Measurements from ENCODE around the gene ARPC5L.

DNA sequence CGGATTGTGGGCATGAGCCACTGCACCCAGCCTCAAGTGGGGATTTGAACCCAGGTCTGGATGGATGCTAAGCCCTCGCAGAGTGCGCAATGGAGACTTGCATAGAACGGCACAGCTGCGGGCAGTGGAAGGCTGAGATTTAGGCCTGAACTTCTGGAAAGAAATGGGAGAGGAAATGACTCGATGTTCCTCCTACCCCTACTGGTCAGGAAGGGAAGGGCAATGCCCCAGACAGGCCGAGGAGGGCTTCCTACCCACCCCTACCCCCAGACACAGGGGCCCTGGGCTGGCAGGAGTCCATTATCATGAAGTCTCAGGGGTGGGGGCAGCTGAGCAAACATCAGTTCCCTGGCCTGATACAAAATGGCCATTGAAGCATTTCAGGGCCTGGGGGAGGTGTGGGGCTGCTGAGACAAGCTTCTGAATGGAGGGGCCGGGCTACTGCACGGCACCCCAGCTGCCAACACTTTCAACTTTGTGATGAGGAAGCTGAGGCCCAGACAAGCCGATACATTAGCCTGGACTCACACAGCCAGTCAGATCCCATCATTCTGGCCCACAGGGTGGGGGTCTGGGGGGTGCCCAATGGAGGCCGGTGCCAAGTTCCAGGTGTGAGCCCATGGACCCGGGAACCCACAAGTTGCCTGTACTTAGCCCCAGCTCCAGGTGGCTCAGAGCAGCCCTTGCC, 22.2 kb upstream of the ARPC5L start:
- TF ChIP-seq RAD21 (IDR thresholded peaks at IDR 0.05; ENCODE audit: low read depth) = no peak
- TF ChIP-seq ZBTB33 (IDR thresholded peaks at IDR 0.05; ENCODE audit: extremely low read depth, insufficient replicate concordance, low read length) = no peak
- TF ChIP-seq, protein P1, sequence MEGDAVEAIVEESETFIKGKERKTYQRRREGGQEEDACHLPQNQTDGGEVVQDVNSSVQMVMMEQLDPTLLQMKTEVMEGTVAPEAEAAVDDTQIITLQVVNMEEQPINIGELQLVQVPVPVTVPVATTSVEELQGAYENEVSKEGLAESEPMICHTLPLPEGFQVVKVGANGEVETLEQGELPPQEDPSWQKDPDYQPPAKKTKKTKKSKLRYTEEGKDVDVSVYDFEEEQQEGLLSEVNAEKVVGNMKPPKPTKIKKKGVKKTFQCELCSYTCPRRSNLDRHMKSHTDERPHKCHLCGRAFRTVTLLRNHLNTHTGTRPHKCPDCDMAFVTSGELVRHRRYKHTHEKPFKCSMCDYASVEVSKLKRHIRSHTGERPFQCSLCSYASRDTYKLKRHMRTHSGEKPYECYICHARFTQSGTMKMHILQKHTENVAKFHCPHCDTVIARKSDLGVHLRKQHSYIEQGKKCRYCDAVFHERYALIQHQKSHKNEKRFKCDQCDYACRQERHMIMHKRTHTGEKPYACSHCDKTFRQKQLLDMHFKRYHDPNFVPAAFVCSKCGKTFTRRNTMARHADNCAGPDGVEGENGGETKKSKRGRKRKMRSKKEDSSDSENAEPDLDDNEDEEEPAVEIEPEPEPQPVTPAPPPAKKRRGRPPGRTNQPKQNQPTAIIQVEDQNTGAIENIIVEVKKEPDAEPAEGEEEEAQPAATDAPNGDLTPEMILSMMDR (IDR thresholded peaks at IDR 0.05 in 2 of 3, conservative IDR thresholded peaks at IDR 0.05 in 1 of 3; ENCODE audit: borderline replicate concordance in 1 of 3, insufficient read depth in 1 of 3, low read depth in 2 of 3, low read length in 2 of 3) = peak in 2 of 3 experiments; percentile 66 to 81; a peak in 4 of 6 replicates
- no peak for TF ChIP-seq POLR2A (IDR thresholded peaks at IDR 0.05; ENCODE audit: borderline replicate concordance, extremely low read depth, insufficient read depth, insufficient read length)
- TF ChIP-seq, protein P2, sequence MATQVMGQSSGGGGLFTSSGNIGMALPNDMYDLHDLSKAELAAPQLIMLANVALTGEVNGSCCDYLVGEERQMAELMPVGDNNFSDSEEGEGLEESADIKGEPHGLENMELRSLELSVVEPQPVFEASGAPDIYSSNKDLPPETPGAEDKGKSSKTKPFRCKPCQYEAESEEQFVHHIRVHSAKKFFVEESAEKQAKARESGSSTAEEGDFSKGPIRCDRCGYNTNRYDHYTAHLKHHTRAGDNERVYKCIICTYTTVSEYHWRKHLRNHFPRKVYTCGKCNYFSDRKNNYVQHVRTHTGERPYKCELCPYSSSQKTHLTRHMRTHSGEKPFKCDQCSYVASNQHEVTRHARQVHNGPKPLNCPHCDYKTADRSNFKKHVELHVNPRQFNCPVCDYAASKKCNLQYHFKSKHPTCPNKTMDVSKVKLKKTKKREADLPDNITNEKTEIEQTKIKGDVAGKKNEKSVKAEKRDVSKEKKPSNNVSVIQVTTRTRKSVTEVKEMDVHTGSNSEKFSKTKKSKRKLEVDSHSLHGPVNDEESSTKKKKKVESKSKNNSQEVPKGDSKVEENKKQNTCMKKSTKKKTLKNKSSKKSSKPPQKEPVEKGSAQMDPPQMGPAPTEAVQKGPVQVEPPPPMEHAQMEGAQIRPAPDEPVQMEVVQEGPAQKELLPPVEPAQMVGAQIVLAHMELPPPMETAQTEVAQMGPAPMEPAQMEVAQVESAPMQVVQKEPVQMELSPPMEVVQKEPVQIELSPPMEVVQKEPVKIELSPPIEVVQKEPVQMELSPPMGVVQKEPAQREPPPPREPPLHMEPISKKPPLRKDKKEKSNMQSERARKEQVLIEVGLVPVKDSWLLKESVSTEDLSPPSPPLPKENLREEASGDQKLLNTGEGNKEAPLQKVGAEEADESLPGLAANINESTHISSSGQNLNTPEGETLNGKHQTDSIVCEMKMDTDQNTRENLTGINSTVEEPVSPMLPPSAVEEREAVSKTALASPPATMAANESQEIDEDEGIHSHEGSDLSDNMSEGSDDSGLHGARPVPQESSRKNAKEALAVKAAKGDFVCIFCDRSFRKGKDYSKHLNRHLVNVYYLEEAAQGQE (IDR thresholded peaks at IDR 0.05; ENCODE audit: low read depth) = no peak
- TF ChIP-seq MAX (IDR thresholded peaks at IDR 0.05) = no peak
- no peak for TF ChIP-seq EZH2phosphoT487 (IDR thresholded peaks at IDR 0.05; ENCODE audit: borderline replicate concordance)
- no peak for TF ChIP-seq JUND (IDR thresholded peaks at IDR 0.05)
- TF ChIP-seq POLR2AphosphoS5 (IDR thresholded peaks at IDR 0.05; ENCODE audit: low read depth, low read length) = no peak
- no peak for TF ChIP-seq ATF3 (IDR thresholded peaks at IDR 0.05)
- no peak for TF ChIP-seq SRF (IDR thresholded peaks at IDR 0.05; ENCODE audit: low read depth)
- no peak for TF ChIP-seq EZH2 (IDR thresholded peaks at IDR 0.05)
- no peak for TF ChIP-seq ZNF274 (IDR thresholded peaks at IDR 0.05; ENCODE audit: low read depth, low read length)

All from HCT116 (cell line).